A549 (cell line): ENCODE data around the gene CIBAR2.

ENCODE experiments used
- BHLHE40 ChIP-seq: IDR thresholded peaks from 2 replicates; pipeline ENCODE4 v1.6.1; 2012; ENCODE audit warnings: low read depth, low read length, inconsistent platforms
- CHD2 ChIP-seq: fragments of 150-350 bp; IDR thresholded peaks from 2 replicates; pipeline ENCODE4 v1.6.1; 2014; ENCODE audit warnings: low read length; ENCODE audit not compliant: partially characterized antibody
- CTCF ChIP-seq: fragments of >200 bp; sonication (Bioruptor Twin); formaldehyde crosslinking; IDR thresholded peaks from 3 replicates; pipeline ENCODE4 v1.5.1; 2016
- HOXA7 ChIP-seq: fragments of 250-450 bp; sonication (Bioruptor Pico); IDR thresholded peaks from 2 replicates; pipeline ENCODE4 v1.5.0; 2020; ENCODE audit warnings: mild to moderate bottlenecking, moderate library complexity
- RARB ChIP-seq: fragments of 250-450 bp; sonication (Bioruptor Pico); IDR thresholded peaks from 2 replicates; pipeline ENCODE4 v1.8.0; 2021; ENCODE audit warnings: mild to moderate bottlenecking, moderate library complexity
- REST ChIP-seq: fragments of 200-600 bp; sonication (generic); IDR thresholded peaks from 2 replicates; pipeline ENCODE4 v1.6.1; 2016; ENCODE audit warnings: antibody characterized with exemption, mild to moderate bottlenecking, moderate library complexity
- RNF2 ChIP-seq: fragments of 200-600 bp; sonication (generic); IDR thresholded peaks from 2 replicates; pipeline ENCODE4 v1.6.1; 2016; ENCODE audit warnings: low read depth, mild to moderate bottlenecking, antibody characterized with exemption, moderate library complexity, borderline replicate concordance
- ZSCAN20 ChIP-seq: fragments of 250-450 bp; sonication (Bioruptor Pico); IDR thresholded peaks from 2 replicates; pipeline ENCODE4 v1.8.0; 2022; ENCODE audit warnings: mild to moderate bottlenecking, moderate library complexity
- TF ChIP-seq, protein P1 (sequence below): fragments of 250-450 bp; sonication (Bioruptor Pico); IDR thresholded peaks from 2 replicates; pipeline ENCODE4 v1.5.0; 2021; ENCODE audit warnings: mild to moderate bottlenecking, moderate library complexity, borderline replicate concordance

GRCh38 chr16:85104821-85105391 lies 7.4 kb downstream of the CIBAR2 start:
- TF ChIP-seq ZSCAN20 (CRISPR knock-in tag) (no peak), BHLHE40 (no peak), CTCF (no peak), RARB (CRISPR knock-in tag) (no peak), RNF2 (no peak), HOXA7 (no peak), REST (no peak), CHD2 (no peak)
- TF ChIP-seq, protein P1, sequence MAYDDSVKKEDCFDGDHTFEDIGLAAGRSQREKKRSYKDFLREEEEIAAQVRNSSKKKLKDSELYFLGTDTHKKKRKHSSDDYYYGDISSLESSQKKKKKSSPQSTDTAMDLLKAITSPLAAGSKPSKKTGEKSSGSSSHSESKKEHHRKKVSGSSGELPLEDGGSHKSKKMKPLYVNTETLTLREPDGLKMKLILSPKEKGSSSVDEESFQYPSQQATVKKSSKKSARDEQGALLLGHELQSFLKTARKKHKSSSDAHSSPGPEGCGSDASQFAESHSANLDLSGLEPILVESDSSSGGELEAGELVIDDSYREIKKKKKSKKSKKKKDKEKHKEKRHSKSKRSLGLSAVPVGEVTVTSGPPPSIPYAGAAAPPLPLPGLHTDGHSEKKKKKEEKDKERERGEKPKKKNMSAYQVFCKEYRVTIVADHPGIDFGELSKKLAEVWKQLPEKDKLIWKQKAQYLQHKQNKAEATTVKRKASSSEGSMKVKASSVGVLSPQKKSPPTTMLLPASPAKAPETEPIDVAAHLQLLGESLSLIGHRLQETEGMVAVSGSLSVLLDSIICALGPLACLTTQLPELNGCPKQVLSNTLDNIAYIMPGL (CRISPR knock-in tag) = no peak
